GM03348 (cell line): ENCODE measurements around the gene NCSTN.

Experiments
- DNase-seq: peaks from one replicate; pipeline ENCODE4 v3.0.0; 2012; ENCODE audit warnings: low spot score

The NCSTN gene

DNA sequence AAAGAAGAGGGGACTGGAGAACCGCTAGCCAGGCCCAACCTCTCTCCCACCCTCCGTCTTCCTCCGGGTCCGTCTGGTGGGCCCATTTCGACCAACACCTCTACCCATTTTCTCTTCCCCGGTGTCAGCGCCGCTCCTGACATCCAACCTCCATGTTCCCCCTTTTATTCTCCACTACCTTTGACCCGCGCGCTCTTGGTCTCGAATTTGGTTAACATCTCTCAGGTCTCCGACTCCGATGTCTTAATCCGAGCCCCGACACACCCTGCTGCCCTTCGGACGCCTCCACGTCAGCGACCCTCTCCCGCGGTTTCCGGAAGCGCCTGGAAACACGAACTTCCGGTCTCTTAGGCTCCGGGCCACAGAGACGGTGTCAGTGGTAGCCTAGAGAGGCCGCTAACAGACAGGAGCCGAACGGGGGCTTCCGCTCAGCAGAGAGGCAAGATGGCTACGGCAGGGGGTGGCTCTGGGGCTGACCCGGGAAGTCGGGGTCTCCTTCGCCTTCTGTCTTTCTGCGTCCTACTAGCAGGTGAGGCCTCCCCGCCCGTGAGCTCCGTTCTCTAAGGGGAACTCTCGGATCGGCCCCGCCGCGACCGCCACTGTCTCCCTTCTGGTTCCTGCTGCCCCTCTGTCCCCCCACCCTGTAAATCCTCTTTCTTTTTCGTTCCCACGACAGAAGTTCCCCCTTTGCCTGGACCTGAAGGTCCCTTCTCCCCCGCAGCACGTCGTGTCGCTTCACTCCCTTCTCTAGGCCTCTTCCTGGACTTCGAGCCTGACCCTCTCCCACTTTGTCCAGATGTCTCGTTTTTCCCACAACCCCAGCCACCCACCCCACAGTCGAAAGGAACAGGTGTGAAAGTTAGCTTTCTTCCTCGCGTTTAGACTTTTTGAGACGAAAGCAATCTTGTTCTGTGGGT, at the start of gene NCSTN, which contains the start of gene COPA:
NCSTN (plus strand) TSS at position 431 of the 917 bp plus-strand sequence; CDS start at position 445, 14 bp downstream.
COPA (minus strand) TSS at position 298 of the 917 bp plus-strand sequence; CDS start at position 218, 80 bp downstream.
- peak; percentile 95 for DNase-seq

DNA sequence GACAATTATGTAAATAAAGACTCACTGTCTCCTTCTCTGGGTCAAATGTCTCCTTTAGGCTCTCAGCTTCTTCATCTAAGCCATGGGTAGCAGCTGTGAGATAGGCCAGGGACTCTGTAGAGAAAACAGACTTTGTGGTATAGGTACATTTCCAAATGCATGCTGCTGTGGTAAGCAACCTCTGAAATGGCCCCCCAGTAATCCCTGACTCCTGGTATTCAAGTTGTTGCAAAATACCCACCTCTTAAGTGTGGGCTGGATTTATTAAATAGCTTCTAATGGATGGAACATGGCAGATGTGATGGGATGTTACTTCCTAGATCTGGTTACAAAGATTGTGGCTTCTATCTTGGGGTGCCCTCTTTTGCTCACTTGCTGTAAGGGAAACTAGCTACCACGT, 47.1 kb upstream of the NCSTN start:
- no peak for DNase-seq

DNA sequence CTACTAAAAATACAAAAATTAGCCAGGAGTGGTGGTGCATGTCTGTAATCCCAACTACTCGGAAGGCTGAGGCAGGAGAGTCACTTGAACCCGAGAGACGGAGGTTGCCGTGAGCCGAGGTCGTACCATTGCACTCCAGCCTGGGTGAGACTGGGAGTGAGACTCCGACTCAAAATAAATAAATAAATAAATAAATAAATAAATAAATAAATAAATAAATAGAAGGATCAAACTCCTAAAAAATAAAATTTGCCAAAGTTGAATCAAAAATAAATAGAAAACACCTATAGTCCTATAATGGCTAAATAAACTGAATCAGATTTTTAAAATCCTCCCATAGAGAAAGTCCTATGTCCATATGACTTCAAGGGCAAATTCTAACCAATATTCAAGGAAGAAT, 43.0 kb upstream of the NCSTN start:
- no peak for DNase-seq

DNA sequence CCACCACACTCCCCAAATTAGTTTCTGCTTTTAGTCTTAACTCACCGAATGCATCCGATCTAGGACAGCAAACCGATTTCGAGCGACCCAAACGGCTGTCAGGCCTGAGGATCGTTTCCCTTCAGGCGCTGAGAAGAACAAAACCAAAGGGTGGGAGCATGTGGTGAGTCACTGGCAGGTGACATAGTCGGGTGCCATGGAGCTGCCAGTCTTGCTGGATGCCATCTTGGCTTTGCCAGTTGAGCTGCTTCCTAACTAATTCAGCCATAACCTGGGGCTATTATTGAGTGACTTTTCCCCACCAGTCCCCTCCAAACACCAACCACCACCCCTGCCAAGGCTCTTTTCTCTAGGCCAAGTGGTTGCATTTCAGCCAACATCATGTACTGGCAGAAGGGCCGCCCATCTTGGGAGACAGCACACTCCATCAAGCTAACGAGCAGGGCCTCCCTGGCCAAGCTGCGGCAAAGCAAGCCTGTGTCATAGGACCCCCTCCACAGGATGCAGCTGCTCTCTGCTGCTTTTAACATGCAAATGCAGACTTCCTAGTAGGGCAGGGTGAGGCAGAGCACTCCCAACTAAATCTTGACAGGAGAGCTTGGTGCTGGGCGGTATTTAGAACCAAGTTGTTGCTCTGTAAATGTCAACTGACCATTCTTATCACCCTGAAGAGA, 35.9 kb upstream of the NCSTN start:
- DNase-seq: no peak

DNA sequence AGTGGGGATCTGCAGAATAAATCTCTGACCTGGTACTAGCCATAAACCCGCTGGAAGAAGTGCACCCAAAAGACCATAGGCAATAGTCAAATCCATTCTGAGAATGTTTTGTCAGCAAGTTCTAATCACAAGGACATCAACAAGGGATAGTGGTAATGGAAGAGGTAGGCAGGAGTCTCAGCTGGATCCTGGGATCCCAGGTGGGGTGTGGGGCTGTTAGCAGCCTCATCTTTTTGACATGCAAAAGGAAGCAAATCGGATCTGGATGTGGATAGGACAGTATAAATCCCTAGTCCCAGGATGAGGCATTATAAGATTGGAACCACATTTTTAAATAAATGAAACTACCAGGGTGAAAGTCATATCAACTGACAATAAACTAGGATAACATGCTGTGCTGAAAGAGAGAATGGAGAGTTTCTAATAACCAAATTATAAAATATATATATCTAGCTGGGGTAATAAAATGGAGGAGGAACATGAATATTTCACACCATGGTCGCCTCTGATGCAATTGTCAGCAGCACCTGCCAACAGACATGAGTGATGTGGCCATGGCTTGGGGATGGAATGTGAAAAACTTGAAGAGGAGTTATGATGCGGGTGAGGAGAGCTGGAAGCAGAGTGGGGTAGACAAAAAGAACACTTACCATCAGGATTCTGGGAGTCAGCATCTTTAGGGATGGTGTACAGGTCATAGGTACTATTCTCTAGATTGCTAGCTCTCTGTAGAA, 34.6 kb upstream of the NCSTN start:
- DNase-seq: peak; percentile 42

DNA sequence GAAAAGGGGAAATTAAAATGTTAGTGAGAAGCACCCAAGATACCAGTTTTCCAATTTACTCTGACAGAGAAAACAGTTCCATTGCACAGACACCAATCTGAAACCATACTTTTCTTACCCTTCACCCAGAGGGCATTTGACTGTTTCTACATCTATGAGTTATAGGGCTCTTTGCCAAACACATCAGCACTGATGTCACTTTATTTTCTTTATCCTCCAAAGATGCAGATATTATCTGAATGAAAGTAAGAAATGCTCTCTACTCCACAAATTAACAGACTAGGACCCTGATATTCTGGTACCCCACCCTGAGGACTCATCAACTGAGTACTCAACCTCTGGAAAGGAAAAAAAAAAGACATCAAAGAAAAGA, 34.0 kb upstream of the NCSTN start:
- DNase-seq: peak; percentile 12

DNA sequence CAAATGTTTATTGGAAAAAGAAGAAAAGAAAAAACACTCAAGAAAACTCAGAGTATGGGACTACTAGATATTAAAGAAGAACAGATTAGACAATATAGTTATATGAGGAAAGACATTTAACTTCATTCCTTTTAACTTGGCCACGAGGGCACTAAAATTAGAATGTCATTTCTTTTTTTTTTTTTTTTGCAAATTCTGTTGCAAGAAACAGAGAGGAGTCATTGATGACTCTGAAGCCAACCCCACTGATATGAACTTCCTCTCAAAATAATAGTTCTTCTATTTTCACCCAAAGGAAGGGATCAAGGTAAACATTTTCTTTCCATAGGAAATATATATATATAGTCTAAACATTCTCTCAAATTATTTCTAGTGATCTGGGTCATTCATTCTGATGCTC, 33.6 kb upstream of the NCSTN start:
- DNase-seq: peak; percentile 20

DNA sequence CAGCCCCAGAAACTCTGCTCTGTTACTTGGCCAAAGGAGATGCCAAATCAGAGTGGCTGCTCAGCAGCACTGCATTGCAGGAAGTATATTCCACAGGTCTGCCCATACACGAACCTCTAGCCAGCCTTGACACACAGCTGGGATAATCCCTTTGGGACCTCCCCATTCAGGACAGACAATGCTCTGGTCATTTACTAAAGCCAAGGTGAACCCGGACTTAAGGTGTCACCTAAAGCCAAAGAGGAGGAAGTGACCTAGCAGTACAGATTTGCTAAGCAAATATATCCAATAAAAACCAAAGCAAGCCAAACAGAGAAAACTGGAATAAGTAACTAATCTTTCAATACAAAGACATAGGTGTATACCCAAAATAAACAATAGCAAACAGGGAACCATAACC, 27.8 kb upstream of the NCSTN start:
- no peak for DNase-seq

DNA sequence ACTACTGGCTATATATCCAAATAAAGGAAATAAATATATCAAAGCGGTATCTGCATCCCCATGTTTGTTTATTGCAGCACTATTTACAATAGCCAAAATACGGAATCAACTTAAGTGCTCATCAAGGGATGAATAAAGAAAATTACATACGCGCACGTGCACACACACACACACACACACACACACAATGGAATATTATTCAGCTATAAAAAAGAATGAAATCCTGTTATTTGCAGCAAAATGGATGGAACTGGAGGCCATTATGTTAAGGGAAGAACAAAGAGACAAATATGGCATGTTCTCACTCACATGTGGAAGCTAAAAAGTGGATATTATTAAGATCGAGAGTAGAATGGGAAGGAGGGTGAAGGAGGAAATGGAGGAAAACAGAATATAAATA, 20.4 kb upstream of the NCSTN start:
- no peak for DNase-seq

DNA sequence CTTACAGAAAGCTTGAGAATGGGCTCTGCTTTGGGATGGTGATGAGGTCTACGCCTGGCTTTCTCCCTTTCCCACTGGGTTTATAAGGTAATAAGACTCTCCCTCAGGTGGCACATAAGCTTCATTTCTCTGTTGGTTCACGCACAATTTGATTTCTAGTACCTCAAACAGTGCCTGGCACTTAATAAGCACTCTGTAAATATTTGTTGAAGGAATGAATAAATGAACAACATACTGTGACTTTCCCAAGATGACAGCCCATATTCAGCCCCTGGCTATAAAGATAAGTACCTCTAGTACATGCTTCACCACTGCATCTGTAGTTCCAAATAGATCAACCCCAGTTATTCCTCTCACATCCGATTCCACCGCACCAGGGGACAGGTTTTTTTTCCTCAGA, 17.9 kb upstream of the NCSTN start:
- DNase-seq: no peak

DNA sequence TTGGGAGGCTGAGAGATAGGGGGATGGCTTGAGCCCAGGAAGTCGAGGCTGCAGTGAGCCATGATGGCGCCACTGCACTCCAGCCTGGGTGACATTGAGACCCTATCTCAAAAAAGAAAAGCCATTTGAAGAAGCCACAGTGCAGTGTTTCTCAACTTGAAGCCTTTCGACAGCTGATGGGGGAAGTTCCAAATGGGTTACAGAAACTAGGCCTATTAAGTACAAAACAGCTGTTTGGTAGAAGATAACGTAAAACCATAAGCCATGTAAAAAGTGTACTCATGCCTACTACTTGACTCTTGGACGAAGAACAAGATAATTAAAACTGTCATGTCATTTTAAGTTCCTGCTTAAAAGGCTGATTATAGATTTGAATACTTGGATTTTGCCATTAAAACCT, 16.8 kb upstream of the NCSTN start:
- DNase-seq: no peak

DNA sequence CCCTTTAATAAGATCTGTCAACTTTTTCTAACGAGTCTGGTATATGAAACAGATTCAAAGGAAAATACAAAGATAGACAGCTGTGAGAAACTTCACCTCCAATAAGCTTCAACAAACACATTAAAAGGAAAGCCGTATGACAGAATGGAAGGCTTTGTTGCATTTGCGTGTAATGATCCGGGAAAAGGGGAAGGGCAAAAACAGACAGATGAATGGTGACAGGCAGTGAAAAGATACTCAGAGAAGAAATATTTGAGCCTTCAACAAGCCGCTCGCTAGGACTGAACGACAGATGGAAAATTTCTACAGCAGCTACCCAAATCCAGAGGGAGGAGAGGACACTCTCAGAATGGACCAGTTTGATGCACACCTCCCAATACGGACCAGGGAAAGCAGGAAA, 15.0 kb upstream of the NCSTN start:
- DNase-seq: no peak

DNA sequence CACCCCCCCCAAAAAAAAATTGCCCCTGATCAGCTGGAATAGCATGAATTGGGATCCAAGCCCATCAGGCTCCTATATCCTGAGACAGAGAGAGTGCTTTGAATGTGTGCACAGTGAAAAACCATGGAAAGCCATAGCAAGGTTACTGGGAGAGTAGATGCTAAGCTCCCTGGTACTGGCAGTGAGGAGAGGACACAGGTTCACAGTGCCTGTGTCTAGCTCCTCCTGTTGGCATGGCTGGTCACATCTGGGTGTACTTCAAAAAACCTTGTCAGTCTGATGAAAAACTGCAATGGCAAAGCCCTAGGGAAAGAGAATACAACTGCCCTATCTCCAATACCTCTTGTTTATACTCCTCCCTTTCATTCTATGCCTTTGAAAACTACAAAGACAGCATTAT, 13.1 kb upstream of the NCSTN start:
- no peak for DNase-seq

DNA sequence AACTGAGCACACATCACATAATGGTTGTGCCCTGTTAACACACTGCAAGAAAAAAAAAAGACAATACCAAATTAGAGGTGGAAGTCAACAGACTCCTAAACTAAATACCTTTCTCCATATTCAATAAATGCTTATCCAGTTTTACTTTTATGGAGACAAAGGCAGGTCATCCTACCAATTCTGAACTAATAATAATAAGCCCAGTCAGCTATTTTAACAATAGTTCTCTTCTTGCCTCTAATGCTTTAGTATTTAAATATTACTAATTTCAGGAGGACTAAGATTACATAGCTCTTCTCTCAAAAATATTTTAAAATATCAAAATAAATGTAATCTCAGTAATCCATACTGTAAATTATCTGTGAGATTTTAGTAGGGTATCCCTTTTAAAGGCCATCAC, 10.7 kb upstream of the NCSTN start:
- DNase-seq: no peak

DNA sequence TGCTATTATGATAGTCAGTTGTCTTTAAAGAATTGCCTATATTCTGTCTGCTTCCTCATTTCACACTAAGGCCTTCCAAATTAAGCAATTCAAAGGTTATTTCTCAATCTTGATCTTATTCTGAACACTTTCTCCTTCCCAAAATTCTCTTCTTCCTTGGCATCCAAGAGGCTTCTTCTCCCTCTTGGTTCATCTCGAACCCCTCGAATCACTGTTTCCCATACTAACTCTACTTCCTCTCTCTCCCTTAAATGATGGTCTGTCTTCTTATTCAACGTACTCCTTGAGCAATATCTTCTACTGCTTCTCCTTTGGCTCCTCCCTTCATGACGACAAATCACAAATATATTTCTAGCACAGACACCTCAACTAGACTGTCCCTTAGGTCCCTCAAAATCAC, 4.6 kb upstream of the NCSTN start:
- DNase-seq: no peak

DNA sequence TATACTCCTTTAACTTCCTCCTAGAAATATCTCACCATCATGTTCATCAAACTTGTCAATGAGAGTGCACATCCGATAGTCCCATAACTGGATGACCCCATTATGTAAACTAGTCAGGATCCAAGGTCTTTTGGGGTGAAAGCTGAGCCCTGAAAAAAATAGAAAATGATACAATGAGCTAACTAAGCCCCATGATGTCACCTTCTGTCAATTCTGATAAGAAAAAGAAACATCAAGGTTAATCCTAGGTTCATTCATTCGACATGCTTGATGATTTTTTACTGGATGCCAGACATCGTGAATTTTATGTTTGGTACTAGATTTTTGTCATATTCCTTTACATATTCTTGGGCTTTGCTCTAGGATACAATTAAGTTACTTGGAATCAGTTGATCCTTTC, 3.0 kb upstream of the NCSTN start:
- no peak for DNase-seq

DNA sequence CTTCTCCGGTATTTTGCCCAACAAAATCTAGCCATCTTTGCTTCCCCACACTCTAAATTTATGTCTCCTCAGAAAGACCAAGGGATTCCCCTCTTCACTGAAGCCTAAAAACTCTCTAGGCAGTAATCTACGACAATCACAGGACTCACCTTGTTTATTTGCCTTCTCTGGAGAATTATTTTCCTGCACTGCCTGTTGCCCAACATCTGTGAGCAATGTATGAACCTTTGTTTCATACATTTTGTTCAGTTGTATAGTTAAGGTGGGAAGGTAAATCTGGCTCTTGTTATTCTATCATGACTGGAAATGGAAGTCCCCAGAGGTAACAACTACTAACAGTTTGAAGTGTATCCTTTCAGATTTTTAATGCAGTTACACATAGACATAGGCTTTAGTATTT, 2.3 kb upstream of the NCSTN start:
- no peak for DNase-seq

DNA sequence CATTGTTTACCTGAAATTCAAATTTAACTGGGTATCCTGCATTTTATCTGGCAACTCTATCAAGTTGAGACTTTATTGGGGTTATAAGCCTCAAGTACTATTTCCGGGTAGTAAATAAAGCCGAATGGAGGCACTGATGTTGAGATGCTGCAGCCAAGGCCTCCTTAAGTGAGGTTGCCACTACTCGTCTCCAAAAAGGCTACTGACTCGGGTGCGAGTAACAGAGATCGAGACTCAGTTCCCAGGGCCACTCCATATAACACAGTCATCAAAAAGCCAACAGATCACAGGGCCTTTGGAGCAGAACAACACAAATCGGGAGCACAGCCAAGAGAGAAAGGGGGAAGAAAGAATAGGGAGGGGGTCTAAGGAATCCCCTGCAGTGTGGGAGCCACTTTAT, 657 bp upstream of the NCSTN start:
- DNase-seq: no peak

DNA sequence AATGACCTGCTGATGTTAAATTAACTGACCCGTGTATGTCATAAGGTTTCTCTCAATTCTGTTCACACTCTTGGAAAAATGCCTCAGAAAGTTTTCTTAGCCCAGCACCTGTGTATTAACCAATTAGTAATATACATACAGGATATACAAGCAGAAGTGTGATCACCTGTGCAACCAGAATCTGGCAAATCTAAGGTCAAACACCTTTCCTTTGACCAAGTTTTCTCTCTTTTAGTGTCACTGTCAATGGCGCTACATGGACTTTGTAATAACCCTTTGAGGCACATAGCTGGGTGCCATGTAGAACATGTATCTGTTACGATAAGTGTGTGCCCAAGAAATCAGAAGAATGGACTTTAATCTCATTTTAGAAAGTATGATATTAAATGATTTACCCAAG, 1.1 kb downstream of the NCSTN start:
- DNase-seq: no peak

DNA sequence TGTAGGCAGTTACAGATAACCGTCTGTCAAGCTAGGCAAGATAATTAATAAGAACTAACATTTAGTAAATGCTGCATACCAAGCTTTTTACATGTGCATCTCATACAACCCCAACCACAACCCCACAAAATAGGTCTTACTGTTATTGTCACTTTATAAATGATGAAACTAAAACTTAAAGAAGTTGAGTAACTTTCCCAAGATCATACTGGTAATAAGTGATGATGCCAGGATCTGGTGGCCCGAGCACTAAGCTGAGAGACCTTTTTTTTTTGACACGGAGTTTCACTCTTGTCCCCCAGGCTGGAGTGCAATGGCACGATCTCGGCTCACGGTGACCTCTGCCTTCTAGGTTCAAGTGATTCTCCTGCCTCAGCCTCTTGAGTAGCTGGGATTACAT, 1.8 kb downstream of the NCSTN start:
- no peak for DNase-seq

DNA sequence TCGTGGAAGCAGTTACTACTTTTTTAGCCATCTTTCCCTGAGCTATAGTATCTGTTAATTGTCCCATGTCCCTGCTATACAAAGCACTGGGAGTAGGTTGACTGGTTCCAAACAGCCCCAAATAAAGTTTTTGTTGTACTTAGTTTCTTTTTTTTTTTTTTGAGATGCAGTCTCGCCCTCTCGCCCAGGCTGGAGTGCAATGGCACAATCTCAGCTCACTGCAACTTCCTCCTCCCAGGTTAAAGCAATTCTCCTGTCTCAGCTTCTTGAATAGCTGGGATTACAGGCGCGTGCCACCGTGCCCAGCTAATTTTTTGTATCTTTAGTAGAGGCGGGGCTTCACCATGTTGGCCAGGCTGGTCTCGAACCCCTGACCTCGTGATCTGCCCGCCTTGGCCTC, 3.3 kb downstream of the NCSTN start:
- no peak for DNase-seq

DNA sequence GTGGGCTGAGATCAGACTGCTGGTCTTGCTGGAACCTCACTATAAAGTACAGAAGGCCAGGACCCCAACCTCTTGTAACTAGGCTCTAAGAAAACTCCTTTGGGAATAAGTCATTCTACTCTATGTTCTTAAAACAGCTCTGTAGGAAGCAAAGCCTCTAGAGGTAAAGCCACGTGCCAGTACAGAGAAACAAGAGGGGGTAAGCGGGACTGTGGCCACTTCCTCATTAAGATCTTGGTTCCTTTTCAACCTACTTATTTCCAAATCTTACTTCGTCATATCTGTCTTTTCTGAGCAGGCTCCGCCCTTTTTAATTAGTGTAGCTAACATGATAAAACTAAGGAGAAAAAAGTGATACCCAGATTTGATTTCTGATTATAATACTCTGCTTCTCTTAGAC, 3.8 kb downstream of the NCSTN start:
- DNase-seq: no peak

DNA sequence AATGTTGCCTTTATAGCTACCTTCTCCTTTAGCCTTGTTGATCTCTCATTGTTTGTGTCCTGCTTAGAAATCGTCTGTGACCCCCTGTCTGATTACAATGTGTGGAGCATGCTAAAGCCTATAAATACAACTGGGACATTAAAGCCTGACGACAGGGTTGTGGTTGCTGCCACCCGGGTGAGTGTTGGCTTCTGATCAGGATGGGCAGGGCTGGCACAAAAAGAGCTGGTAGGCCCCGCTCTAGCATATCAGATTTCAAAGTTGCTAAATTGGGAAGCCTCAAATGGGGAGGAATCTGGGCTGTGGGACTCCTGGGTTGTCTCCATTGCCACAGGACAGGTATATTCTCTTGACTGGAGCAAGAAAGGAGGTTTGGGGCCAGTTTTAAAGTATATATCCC, 8.4 kb downstream of the NCSTN start:
- no peak for DNase-seq
